ENCODE results near the gene LRIG3. TPM values are rescaled to one million over a fixed set of nuclear protein-coding genes. Genes with fewer than 3 reads are reported as not detected.

The LRIG3 gene
- total RNA-seq, 4 donors from 2014 or later: 163 to 222 (median 193) TPM

DNA sequence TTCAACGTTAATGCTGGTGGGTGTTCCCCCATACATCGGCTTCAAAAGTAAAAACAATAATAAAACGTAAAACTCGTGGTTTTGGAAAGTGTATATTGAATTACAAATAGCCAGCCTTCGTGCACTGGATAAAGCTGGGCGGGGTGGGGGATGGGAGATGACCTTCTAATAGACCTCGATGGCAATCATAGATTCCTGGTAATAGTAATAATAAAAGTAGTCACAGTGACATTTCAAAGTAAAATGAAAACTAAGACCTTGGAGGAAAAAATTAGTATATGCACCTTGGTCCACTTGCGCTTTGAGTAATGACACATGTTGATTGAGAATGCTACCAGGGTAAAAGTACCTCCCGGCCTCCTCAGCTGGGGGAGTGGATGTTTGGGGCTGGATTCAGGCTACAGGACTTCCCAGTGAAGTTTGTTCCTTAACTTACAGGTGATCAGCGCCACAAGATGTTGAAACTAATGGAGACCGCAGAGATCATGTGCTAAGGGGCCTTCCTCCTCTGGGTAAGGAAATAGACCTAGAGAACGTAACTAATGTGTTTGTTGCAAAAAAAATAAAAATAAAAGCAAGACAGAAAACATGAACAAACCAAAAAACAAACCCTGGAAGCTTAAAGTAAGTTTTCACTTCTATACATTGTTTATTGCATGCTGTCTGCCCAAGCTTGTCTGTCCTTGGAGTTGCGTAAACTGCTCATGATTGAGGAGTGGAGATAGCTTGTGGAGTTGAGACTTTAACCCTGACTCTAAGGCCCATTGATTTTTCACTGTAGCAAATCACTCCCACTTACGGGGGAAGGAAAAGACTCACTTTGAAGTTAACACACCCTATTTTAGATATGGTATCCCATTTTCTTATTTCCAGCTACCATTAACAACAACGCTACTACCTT is 907 bp upstream of the LRIG3 start:
- H3K36me3 ChIP-seq: no peaks in the 10 kb centered on the region
- no peaks in the 10 kb centered on the region for H3K27me3 ChIP-seq
- DNase-seq: peak; percentile 29 to 48
- intact Hi-C loops (cut with DNase I): no loop called here
- peak overlapping the region in 1 of 3 donors; percentile 90 for H3K4me3 ChIP-seq (replicated peaks in 1 of 3)
- H3K4me1 ChIP-seq: peaks cover 0 to 17% of the 10 kb centered on the region in 2 donors
- 49 to 54% methylated on average over 15 of the region's 15 CpGs for WGBS, 2 donors
- peak overlapping the region; percentile 90 to 99 (median 97) for H3K27ac ChIP-seq
- no peak for TF ChIP-seq POLR2A (IDR thresholded peaks at IDR 0.05)
- TF ChIP-seq, protein P1, sequence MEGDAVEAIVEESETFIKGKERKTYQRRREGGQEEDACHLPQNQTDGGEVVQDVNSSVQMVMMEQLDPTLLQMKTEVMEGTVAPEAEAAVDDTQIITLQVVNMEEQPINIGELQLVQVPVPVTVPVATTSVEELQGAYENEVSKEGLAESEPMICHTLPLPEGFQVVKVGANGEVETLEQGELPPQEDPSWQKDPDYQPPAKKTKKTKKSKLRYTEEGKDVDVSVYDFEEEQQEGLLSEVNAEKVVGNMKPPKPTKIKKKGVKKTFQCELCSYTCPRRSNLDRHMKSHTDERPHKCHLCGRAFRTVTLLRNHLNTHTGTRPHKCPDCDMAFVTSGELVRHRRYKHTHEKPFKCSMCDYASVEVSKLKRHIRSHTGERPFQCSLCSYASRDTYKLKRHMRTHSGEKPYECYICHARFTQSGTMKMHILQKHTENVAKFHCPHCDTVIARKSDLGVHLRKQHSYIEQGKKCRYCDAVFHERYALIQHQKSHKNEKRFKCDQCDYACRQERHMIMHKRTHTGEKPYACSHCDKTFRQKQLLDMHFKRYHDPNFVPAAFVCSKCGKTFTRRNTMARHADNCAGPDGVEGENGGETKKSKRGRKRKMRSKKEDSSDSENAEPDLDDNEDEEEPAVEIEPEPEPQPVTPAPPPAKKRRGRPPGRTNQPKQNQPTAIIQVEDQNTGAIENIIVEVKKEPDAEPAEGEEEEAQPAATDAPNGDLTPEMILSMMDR (IDR thresholded peaks at IDR 0.05): no peak
- no peaks in the 10 kb centered on the region for H3K9me3 ChIP-seq

- WGBS, 2 donors: 0 to 2% methylated on average over 16 to 50 of the region's 50 CpGs
- Histone ChIP-seq H3K9me3 (no peaks in the 10 kb centered on the region), H3K4me1 (peaks cover 4 to 18% of the 10 kb centered on the region in 2 donors), H3K36me3 (no peaks in the 10 kb centered on the region), H3K27me3 (no peaks in the 10 kb centered on the region), H3K4me3 (replicated peaks in 1 of 3) (peak overlapping the region; percentile 27 to 90 (median 68)), H3K27ac (peak overlapping the region; percentile 90 to 99 (median 97))
- peak; percentile 61 to 63 for DNase-seq
- intact Hi-C loops (cut with DNase I): no loop called here
- peak in 1 of 2 donors; percentile 45 for TF ChIP-seq POLR2A (IDR thresholded peaks at IDR 0.05)
- TF ChIP-seq, protein P1 (IDR thresholded peaks at IDR 0.05): no peak
Measured at GRCh38 chr12:58919231-58920101, 838 bp downstream of the LRIG3 start.

DNA sequence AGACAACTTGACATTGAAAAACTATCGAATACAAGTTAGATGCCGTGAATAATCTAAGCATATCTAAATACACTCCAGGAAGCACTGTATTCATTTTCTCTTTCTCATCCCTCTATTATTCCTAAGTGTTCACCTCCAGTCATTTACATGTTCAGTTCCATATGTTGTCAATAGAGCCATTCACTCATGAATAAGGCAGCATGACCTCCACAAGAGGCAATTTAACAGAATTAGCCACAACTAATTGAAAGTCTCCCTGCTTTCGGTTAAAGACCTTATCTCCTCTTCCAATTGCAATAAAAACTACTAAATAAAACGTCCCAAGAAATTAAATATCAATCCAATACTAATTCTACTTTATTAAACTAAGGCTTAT is 1.8 kb downstream of the LRIG3 start:
- intact Hi-C loops (cut with DNase I): no loop called here
- Histone ChIP-seq H3K27ac (peak overlapping the region; percentile 90 to 99 (median 97)), H3K27me3 (no peaks in the 10 kb centered on the region), H3K4me1 (peaks cover 12 to 28% of the 10 kb centered on the region in 2 donors), H3K4me3 (replicated peaks in 1 of 3) (peak overlapping the region in 2 of 3 donors; percentile 68 to 90), H3K9me3 (no peaks in the 10 kb centered on the region), H3K36me3 (no peaks in the 10 kb centered on the region)
- TF ChIP-seq, protein P1 (IDR thresholded peaks at IDR 0.05): no peak
- TF ChIP-seq POLR2A (IDR thresholded peaks at IDR 0.05): no peak
- WGBS, 2 donors: 7 to 9% methylated on average over 4 of the region's 4 CpGs
- no peak for DNase-seq

- DNase-seq: no peak
- WGBS, 2 donors: 10 to 12% methylated on average over 5 of the region's 5 CpGs
- Histone ChIP-seq H3K36me3 (no peaks in the 10 kb centered on the region), H3K4me1 (peaks cover 18 to 34% of the 10 kb centered on the region in 2 donors), H3K27ac (peak overlapping the region; percentile 90 to 99 (median 97)), H3K4me3 (replicated peaks in 1 of 3) (peak overlapping the region in 2 of 3 donors; percentile 68 to 90), H3K27me3 (no peaks in the 10 kb centered on the region), H3K9me3 (no peaks in the 10 kb centered on the region)
- intact Hi-C loops (cut with DNase I): no loop called here
- peak in 1 of 2 donors; percentile 14 for TF ChIP-seq POLR2A (IDR thresholded peaks at IDR 0.05)
- TF ChIP-seq, protein P1 (IDR thresholded peaks at IDR 0.05): no peak
Measured at GRCh38 chr12:58917699-58918468, 2.4 kb downstream of the LRIG3 start.

All from thyroid gland (tissue), 4 donors.